KOPT-K1 (cell line): ENCODE measurements around the gene TRPV2.
"Not testable (repeated sequence)": the region's sequence is repeated elsewhere in the genome, so short reads cannot be mapped to it uniquely, and the experiment has no call there.

Experiments used
- H3K27ac ChIP-seq: fragments of 200-600 bp; sonication (generic); 2 replicates; pipeline ENCODE4 v1.5.1; 2016; ENCODE audit warnings: antibody characterized with exemption, mild to moderate bottlenecking, low read depth, low read length; ENCODE audit not compliant: poor library complexity, severe bottlenecking
- H3K36me3 ChIP-seq: fragments of 200-600 bp; sonication (generic); 2 replicates; pipeline ENCODE4 v1.5.1; 2017; ENCODE audit warnings: antibody characterized with exemption, mild to moderate bottlenecking, low read length, moderate library complexity; ENCODE audit not compliant: insufficient read depth
- H3K9me3 ChIP-seq: fragments of 200-600 bp; sonication (generic); 2 replicates; pipeline ENCODE4 v1.5.1; 2017; ENCODE audit warnings: antibody characterized with exemption, low read length, mild to moderate bottlenecking; ENCODE audit not compliant: insufficient read depth, poor library complexity, severe bottlenecking

The TRPV2 gene

GRCh38 chr17:16395887-16396286, 19.5 kb upstream of the TRPV2 start:
- H3K36me3 ChIP-seq, H3K9me3 ChIP-seq, H3K27ac ChIP-seq: not testable (repeated sequence)

- not testable (repeated sequence) for H3K9me3 ChIP-seq, H3K36me3 ChIP-seq, H3K27ac ChIP-seq
Observed at GRCh38 chr17:16396693-16397092, 18.7 kb upstream of the TRPV2 start.

GRCh38 chr17:16398270-16399267, 16.8 kb upstream of the TRPV2 start:
- H3K27ac ChIP-seq, result no peak overlapping the region
- no peaks in the 10 kb centered on the region for H3K9me3 ChIP-seq
- H3K36me3 ChIP-seq, result no peaks in the 10 kb centered on the region

GRCh38 chr17:16403847-16404246, 11.5 kb upstream of the TRPV2 start:
- H3K36me3 ChIP-seq, H3K27ac ChIP-seq, H3K9me3 ChIP-seq: not testable (repeated sequence)

- no peaks in the 10 kb centered on the region for H3K9me3 ChIP-seq
- no peaks in the 10 kb centered on the region for H3K36me3 ChIP-seq
- H3K27ac ChIP-seq, result no peak overlapping the region
Observed at GRCh38 chr17:16406742-16407674, 8.4 kb upstream of the TRPV2 start.

GRCh38 chr17:16407911-16408588, 7.3 kb upstream of the TRPV2 start:
- Histone ChIP-seq H3K36me3 (no peaks in the 10 kb centered on the region), H3K9me3 (no peaks in the 10 kb centered on the region), H3K27ac (no peak overlapping the region)

- peaks cover 39% of the 10 kb centered on the region for H3K36me3 ChIP-seq
- H3K27ac ChIP-seq, result peak overlapping the region; percentile 98
- H3K9me3 ChIP-seq, result no peaks in the 10 kb centered on the region
Observed at GRCh38 chr17:16417399-16417798, 2.0 kb downstream of the TRPV2 start.

GRCh38 chr17:16417896-16418684, 2.7 kb downstream of the TRPV2 start:
- Histone ChIP-seq H3K9me3 (no peaks in the 10 kb centered on the region), H3K36me3 (peaks cover 45% of the 10 kb centered on the region), H3K27ac (peak overlapping the region; percentile 98)

GRCh38 chr17:16418685-16419068, 3.3 kb downstream of the TRPV2 start:
- H3K36me3 ChIP-seq, result peaks cover 51% of the 10 kb centered on the region
- H3K27ac ChIP-seq, result no peak overlapping the region
- H3K9me3 ChIP-seq, result no peaks in the 10 kb centered on the region

- no peaks in the 10 kb centered on the region for H3K9me3 ChIP-seq
- no peak overlapping the region for H3K27ac ChIP-seq
- peaks cover 51% of the 10 kb centered on the region for H3K36me3 ChIP-seq
Observed at GRCh38 chr17:16419074-16419928, 3.9 kb downstream of the TRPV2 start.

GRCh38 chr17:16419929-16420271, 4.5 kb downstream of the TRPV2 start:
- Histone ChIP-seq H3K9me3 (no peaks in the 10 kb centered on the region), H3K27ac (no peak overlapping the region), H3K36me3 (peaks cover 52% of the 10 kb centered on the region)

GRCh38 chr17:16422416-16422815, 7.0 kb downstream of the TRPV2 start:
- H3K36me3 ChIP-seq, result peaks cover 76% of the 10 kb centered on the region
- H3K27ac ChIP-seq, result no peak overlapping the region
- no peaks in the 10 kb centered on the region for H3K9me3 ChIP-seq

- Histone ChIP-seq H3K27ac (no peak overlapping the region), H3K36me3 (peaks cover 76% of the 10 kb centered on the region)
Observed at GRCh38 chr17:16423226-16423872, 8.0 kb downstream of the TRPV2 start.

More at GRCh38 chr17:16423226-16423872, 8.0 kb downstream of the TRPV2 start:
- H3K9me3 ChIP-seq, result no peaks in the 10 kb centered on the region
